NOMO-1 treated with dmso at 0.1 percent for 144 hours (cell line): ENCODE data around the gene AKT1.
A peak's percentile ranks its signal among the peaks of the same experiment; 100 is the strongest.
"Not testable (repeated sequence)": the region's sequence is repeated elsewhere in the genome, so short reads cannot be mapped to it uniquely, and the experiment has no call there.

Source experiments
- DNase-seq: peaks from one replicate; lab custom pipeline; 2025; ENCODE audit not compliant: unreplicated experiment; lab: John Stamatoyannopoulos, UW

AKT1 gene

GRCh38 chr14:104741108-104741802 lies 54.3 kb downstream of the AKT1 start:
- DNase-seq = no peak

- no peak for DNase-seq
Measured at GRCh38 chr14:104739546-104740516, 55.7 kb downstream of the AKT1 start.

GRCh38 chr14:104739026-104739425 lies 56.5 kb downstream of the AKT1 start:
- no peak for DNase-seq

GRCh38 chr14:104738375-104739019 lies 57.1 kb downstream of the AKT1 start:
- no peak for DNase-seq

GRCh38 chr14:104735830-104736642 lies 59.5 kb downstream of the AKT1 start:
- peak; percentile 33 for DNase-seq

- DNase-seq = no peak
Measured at GRCh38 chr14:104734991-104735779, 60.4 kb downstream of the AKT1 start.

- DNase-seq = no peak
Measured at GRCh38 chr14:104734601-104734990, 61.0 kb downstream of the AKT1 start.

GRCh38 chr14:104734051-104734587 lies 61.4 kb downstream of the AKT1 start:
- DNase-seq = no peak

GRCh38 chr14:104732931-104733681 lies 62.4 kb downstream of the AKT1 start:
- no peak for DNase-seq

- no peak for DNase-seq
Measured at GRCh38 chr14:104732355-104732804, 63.2 kb downstream of the AKT1 start.

- DNase-seq = no peak
Measured at GRCh38 chr14:104731320-104732294, 63.9 kb downstream of the AKT1 start.

- no peak for DNase-seq
Measured at GRCh38 chr14:104730487-104730886, 65.1 kb downstream of the AKT1 start.

GRCh38 chr14:104729835-104730181 lies 65.7 kb downstream of the AKT1 start:
- no peak for DNase-seq

GRCh38 chr14:104729176-104729834 lies 66.2 kb downstream of the AKT1 start:
- DNase-seq = not testable (repeated sequence)

- DNase-seq = no peak
Measured at GRCh38 chr14:104728631-104729030, 66.9 kb downstream of the AKT1 start.

- no peak for DNase-seq
Measured at GRCh38 chr14:104726600-104727451, 68.7 kb downstream of the AKT1 start.
